Activated CD4-positive, alpha-beta T cell treated with anti-CD3 and anti-CD28 coated beads for 24 hours (primary cell): ENCODE results near the gene ABTB2.
"Not testable (repeated sequence)": the region's sequence is repeated elsewhere in the genome, so short reads cannot be mapped to it uniquely, and the experiment has no call there.

Experiments used
- DNase-seq, 2 donors: peaks; one replicate each; pipeline ENCODE4 v3.0.0-alpha.2; 2020; ENCODE audit warnings: low read depth in 2 of 2

The ABTB2 gene

DNA sequence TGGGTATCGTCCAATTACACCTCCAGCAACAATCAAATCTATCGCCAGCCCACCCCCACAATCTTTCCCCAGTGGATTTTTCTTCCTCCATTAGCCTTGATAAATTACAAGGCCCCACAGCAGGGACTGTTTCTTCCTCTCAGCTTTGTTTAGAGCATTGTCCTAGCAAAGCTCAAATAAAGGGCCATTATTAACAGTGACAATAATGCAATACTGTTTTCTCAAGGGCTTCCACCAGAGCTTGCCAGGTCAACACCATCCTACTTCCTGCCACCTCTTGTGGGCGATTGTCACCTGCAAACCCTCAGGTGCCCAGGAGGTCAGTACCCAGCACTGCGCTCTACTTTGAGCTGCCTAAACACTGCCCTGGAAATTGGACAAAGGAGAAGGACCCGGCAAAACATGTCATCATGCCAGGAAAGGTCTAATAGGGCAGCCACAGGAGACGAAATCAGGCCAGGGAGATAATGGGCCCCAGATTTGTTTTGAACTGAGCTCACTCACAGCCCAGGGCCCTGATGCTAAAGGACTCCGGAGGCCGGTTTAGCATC lies 95.2 kb downstream of the ABTB2 start:
- no peak for DNase-seq

DNA sequence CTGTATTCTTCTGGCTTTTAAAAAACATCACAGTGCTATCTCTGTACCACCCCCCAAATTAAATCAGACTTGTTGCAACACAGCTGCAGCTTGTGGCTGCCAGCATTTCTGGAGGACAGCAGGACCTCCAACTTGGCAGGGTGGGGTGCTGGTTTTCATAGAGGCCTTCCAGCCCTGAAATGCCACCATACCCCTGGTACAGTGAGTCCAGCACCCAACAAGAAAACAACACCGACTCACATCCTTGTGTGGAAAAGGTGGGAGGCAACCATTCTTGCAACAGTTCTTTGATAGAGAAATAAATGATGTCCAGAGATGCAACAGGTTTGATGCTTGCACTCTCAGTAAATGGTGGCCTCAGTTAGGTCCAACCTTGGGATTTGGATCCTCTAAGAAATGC lies 96.0 kb downstream of the ABTB2 start:
- DNase-seq, result no peak

DNA sequence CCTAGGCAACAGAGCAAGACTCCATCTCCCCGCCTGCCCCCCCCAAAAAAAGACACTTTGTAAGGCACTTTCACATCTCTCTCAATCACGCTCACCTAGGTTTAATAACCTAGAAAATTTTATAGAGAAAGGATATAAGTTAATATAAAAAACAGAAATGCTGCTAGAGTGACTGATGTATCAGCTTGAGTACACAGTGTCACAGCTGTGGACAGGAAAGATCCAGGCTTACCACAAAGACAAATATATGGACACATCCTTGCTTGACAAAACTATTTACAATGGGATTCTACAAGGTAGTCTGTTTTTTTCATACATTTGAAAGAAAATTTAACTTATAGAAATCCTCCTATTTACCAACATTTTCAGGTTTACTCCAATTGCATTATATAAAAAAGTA lies 96.7 kb downstream of the ABTB2 start:
- no peak for DNase-seq

DNA sequence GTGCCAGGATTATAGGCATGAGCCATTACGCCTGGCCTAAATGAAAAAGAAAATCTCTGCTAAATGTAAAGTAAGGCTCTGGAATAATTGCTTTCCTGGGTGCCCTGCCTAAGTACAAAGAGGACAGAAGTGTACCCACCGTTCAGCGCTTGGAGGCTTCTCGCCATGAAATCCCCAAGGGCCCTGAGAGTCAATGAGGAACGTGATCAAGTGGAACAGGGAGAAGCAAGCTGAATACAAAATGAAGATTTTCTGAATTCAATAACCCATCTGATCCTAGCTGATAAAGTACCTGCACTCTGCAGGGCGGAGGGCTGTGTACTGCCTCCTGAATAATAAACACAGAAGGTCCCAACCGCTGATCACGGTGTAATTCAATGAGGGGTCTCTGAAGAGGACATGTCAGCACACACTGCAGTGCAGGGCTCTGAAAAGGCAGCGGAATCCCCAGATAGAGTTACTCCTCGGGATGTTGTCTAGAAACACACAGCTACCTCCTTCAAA lies 97.7 kb downstream of the ABTB2 start:
- no peak for DNase-seq

DNA sequence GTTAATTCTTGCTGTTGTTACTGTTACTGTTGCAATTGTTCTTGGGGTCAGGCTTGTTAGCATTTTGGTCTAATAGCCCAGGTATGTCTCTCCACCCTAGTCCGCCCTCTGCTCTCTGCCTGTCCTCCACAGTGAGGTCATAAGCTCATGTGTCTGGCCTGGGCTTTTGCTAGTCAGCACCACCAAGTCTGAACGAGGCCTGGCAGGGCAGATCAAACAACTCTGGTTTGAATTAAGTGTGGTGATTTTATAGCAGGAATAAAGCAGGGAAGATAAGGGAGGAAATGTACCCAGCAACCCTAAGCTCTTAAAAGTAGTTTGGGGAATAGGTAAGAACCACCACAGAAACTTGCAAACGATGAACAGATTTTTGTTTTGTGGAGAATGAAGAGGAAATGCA lies 98.7 kb downstream of the ABTB2 start:
- DNase-seq, result no peak

DNA sequence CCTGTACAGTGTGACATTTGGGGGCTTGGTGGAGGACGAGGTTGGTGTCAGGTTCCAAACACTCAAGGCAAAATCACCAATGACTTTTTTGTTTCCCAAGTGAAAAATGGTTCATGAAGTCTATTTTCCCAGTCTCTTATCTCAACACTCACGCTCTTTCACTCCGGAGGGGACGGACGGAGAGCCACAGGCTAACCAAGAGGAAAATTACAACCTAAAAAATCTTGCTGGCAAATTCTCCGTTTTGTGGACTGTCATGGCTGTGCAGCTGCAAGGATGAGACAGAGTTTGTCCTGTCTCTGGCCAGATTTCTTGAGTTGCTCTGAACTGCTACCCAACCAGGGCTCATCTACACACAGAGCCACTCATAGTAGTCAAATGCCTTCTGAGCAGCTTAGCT lies 101.2 kb downstream of the ABTB2 start:
- no peak for DNase-seq

DNA sequence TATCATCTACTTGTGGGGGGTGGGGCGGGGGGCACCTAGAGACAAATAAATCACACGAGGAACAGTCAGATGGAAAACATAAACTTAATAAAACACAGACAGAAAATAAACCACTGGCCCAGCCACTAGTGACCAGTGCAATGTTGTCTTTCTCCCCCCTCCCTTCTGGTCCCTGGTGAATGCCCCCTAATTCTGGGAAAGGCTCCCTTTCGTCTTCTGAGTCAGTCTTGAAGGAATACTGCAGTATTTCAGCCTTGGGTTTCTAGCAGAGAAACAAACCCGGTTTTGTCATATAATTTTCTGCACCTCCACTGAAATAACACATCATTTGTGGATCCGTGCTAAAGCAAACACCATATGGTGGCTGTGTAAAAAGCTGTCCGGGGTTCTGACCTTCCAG lies 101.7 kb downstream of the ABTB2 start:
- no peak for DNase-seq

DNA sequence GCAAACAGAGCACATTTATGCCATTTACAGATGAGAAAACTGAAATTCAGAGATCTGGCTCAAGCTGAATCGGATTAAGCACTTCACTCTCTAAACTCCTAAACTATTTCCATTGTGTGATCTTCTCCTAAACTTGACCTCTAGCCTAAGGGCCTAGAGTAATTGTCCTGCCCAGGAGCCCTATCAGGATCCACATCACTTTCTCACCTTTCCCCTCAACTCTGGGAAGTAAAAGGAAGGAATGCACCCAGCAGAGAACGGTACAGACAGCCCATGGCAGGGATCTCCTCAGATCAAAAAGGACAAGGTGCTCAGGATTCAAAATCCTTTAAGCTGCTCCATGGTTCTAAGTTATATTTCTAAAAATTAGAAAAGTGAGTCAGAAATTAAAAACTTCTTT lies 102.7 kb downstream of the ABTB2 start:
- DNase-seq, result no peak

DNA sequence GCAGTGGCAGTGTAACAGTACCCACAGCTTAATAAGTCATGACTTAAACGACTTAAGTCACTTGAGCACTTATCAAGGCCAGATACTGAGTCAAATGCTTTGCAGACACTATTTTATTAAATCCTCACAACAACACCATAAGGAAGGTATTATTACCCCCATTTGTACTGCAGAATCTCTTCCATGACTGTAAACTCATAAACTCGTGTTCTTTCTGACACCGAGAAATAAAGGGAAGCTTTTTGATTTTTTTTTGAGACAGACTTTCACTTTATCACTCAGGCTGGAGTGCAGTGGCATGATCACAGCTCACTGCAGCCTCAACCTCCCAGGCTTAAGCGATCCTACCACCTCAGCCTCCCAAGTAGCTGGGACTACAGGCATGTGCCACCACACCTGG lies 103.8 kb downstream of the ABTB2 start:
- DNase-seq, result no peak

DNA sequence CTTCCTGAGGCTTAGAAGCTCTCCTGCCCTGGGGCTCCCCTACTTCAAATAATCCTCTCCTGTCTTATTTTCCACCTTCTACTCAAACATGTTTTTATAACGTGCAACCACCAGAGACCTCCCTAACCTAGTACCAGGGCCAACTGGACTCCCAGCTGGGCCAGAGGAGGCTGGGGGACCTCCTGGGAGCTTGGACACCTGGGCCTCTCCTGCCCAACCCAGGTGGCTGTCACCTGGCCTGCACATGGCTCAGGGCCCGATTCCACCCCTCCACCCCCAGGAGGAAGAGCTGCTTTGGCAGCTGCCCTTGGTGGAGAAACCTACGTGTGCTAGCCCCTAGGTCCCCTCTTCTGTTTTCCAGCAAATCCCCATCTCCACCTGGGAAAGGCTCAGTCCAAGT lies 105.2 kb downstream of the ABTB2 start:
- DNase-seq, result no peak

DNA sequence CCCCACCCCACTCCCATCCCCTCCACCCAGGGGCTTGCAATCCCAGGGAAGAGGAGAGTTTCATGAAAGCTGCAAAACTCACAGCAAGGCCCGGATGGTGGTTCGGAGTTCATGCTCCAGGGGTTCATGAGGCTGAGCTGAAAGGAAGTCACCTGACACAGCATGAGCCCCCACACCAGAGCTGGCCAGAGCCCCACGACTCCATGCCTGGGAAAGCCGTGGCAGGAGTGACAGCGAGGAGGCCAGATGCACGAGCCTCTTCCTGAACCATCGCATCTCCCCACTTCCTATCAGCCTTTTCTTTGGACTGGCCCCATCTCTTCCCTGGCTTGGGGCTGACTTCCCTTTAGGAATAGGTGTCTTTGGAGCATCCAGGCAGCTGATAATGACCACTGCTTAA lies 105.8 kb downstream of the ABTB2 start:
- no peak for DNase-seq

DNA sequence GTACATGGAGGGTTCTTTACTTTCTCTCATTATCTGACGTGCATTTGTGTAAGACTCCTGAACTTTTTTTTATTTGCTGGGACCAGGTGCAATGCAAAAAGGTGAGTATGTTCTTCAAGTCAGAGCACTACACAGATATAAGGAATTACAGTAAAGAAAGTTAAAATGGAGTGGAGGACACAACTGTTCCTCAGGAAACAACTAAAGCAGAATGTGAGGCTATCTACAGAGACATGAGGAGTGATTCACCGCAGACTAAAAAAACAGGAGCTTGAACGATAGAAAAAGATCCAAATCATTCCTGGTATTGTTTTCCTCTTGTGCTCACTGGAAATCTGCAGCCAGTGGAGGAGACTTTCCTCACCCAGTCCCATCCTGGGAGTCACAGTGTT lies 106.2 kb downstream of the ABTB2 start:
- DNase-seq, result no peak

DNA sequence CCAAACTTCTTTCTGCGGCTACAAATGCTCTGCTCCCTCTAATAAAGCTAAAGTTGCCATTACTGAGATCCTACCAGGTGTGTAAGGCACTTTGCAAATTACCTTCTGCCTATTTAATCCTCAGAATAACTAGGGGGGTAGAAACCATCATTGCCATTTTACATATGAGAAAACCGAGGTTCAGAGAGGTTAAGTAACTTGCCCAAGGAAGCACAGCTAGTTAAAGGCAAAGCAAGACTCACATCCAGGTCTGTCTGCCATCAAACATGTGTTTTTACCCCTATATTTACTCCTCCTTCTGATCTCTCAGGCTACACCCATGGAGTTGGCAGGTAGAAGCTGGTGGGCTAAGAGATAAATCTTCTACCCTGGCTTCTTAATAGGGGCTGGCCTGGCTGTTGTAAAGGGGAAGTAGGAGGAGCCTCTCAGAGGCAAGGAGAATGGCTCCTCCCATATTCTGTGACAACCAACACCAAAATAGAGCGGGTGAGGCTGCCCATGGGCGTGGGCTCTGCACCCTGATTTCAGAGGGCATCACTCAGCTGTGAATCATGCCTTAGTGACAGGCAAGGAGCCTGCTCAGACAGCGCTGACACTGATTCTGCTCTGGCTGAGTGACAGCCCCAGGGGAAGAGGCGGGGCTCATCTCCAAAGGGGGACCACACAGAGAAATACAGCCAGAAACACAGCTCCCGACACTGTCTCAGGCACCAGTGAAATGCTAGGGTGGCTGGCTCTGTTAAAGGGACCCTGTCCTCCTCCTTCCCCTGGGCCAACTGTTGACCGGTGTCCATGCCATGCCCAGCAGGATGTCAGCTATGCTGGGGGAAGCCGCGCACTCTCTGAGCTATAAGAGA lies 106.8 kb downstream of the ABTB2 start:
- peak; percentile 32 to 51 for DNase-seq

DNA sequence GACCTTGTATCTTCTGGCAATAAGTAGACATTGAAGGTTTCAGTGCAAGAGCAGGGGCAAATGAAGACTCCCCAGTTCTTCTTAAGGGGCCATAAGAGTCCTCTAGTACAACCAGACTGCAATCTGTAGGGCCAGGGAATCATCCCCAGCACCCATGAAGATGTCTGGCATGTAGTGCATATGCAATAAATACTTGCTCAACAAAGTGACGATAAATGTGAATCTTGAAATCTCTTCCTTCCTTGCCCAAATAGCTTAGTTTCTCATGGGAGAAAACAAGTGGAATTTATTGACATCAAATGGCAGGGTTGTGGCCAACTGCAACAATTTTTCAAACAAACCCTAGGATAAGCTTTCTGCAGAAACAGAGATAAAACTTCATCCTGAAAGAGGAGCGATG lies 107.6 kb downstream of the ABTB2 start:
- no peak for DNase-seq

DNA sequence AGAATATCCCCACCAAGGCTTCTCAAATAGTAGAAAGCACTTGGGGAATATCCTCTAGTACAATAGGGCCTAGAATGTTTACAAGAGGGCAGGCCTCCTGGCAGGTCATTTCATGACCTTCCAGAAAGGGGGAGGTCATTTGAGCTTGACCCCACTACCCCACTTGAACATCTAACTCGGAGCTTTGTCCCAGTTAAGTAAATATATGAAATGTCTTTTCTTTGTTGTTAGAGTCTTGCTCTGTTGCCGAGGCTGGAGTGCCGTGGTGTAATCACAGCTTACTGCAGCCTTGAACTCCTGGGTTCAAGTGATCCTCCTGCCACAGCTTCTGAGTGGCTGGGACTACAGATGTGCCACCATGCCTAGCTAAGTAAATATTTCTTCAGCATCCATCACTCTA lies 108.4 kb downstream of the ABTB2 start:
- DNase-seq, result no peak

DNA sequence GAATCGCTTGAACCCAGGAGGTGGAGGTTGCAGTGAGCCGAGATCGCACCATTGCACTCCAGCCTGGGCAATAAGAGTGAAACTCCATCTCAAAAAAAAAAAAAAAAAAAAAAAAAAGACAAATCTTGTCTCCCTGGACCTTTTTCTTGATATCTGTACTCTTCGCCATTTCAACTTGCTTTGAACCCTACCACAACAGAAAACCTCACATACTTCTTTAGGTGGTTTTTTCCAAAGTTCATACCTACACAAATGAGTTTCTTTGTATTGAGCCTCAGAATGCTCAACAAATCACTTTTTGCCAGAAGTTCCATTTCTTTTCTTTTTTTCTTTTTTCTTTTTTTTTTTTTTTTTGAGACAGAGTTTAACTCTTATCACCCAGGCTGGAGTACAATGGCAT lies 111.3 kb downstream of the ABTB2 start:
- not testable (repeated sequence) for DNase-seq

DNA sequence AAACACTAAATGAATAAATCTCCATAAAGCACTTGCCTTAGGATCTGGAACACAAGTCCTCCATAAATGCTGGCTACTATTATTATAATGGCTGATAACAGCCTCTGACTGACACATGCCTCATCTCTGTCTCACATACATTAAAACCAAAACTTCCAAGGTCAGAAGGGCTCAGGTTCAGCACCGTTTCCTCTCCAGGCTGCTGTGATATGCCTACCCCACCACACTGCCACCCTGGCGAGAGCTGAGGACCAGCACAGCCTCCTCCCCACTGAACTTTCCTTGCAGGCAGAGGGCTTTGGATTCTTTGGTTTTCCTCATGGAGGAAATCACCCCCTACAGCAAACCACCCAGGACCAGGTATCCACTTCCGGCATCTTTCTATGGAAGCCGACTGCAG lies 112.8 kb downstream of the ABTB2 start:
- no peak for DNase-seq

DNA sequence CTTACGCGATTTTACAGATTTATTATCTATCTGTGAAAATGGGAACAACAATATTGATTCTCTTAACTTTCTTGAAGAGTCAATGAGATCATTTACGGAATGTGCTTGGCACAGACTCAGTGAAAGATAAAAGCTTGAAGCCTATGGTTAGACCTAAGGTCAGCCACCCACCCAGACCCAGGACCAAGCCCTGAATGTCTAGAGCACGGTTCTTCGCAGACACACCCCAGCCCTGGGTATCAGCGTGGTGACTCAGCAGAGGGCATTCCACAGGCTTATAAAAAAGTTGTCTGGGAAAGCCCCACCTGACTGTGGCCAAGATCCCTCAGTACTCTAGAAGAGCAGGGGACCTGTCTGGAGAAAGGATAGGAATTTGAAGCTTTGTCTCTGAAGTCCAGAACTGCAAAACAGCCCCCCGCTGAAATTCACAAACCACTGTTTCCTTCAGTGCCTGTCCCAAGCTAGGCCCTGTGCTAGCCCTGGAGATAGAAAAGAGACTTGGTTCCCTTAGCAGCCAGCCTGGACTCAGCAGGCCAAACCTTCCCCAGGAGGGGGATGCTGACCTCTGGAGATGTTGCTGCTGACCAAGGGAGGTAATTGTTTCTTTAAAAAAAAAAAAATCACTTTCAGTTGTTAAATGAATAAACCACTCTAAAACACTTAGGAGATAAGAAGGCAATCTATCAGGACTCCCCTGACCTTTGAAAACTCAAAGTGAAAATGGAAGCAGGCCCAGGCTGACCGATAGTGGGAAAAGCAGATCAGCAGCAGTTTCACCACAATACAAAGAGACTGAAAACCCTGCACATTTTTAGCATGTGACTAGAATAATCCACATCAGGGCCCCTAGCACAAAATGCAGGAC lies 114.0 kb downstream of the ABTB2 start:
- DNase-seq, result no peak

DNA sequence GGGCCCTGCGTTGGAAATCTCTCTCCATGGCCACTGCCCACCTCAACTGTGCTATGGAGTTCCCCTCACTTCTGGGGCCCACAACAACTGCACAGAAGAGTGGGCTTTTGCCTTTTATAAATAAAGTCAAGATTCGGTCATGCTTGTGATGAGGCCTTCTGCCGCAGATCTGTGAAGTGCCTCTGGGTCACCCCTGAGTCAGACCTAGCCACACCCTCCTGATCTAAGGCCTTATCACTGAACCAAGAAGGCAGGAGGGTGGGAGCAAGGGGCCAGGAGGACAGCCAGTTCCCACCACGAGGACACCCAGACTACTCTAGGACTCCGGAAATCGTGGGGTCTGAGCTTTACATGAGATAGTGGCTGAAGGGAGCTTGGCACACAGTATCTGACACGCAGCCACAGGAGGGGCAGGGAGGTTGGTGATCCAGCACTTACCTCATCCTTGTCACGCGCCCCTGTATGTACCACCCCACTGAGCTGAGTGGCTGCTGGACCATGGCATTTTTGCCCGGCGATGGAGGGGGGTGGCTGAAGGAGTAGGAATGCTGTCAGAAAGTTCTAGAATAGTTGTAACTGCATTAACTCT lies 115.7 kb downstream of the ABTB2 start:
- no peak for DNase-seq

DNA sequence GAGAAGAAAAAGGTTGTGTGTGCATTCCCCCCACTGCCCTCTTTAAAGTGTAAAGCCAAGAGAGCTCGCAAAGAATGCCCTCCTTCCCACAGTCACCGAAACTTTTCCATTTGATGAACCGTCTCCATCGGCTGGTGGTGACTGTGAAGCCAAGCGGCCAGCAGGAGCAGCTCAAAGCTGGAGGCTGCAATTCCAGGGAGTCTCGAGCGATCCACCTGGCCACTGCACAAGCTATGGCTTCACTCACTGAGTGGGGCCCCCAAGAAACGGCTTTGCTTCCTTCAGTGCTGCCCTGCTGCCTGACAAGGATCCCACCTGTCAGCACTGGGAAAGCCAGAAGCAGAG lies 117.7 kb downstream of the ABTB2 start:
- DNase-seq, result no peak

DNA sequence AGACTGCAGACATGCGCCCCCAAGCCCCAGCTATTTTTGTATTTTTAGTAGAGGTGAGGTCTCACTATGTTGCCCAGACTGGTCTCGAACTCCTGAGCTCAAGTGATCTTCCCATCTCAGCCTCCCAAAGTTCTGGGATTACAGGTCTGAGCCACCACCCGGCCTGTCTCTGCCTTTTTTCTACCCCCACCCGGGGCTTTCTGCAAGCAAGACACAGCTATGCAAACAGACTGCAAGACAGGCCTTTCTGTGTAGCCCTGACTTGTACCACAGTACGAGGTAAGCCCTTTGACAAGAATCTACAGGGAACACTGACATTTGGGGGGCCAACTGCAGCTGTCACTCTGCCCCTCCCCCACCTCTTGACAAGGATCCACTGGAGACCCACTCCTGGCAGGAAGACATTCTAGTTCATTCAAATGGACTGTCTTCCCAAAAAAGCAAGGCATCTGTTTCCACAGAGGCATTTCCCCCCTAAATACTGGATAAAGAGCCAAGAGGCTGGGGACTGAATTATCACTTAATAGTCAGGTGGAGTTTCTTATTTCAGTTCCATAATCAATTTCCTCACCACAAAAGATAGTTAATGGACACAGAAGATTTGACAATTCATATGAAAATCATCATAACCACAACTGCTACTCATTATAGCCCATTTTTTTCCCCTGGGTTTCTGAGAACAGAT lies 118.2 kb downstream of the ABTB2 start:
- no peak for DNase-seq

DNA sequence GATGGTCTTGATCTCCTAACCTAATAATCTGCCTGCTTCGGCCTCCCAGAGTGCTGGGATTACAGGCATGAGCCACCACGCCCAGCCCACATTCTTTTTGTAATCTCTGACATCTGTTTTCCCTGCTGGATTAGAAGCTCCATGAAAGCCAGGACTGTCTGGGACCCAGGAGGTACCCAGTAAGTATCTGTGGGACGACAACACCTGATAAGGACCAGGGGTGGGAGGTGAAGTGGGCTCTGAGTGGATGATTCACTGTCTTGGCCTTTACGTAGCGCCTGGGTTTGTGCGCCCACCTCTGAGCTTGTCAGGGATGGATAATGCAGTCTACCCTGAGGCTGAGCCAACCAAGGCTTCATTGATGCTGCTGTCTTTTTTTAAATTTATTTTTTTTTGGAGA lies 118.8 kb downstream of the ABTB2 start:
- no peak for DNase-seq
